ENCODE measurements around the gene RFTN1.

GRCh38 chr3:16429086-16429485 is 84.4 kb downstream of the RFTN1 start:
- TF ChIP-seq SP1 (IDR thresholded peaks at IDR 0.05): no peak
- no peak for TF ChIP-seq FOXA1 (IDR thresholded peaks at IDR 0.05)
- TF ChIP-seq CTBP1 (IDR thresholded peaks at IDR 0.05; ENCODE audit: borderline replicate concordance): no peak
- TF ChIP-seq FOXM1 (IDR thresholded peaks at IDR 0.05; ENCODE audit: borderline replicate concordance): no peak
- TF ChIP-seq BHLHE40 (IDR thresholded peaks at IDR 0.05; ENCODE audit: borderline replicate concordance): no peak
- TF ChIP-seq, protein P1, sequence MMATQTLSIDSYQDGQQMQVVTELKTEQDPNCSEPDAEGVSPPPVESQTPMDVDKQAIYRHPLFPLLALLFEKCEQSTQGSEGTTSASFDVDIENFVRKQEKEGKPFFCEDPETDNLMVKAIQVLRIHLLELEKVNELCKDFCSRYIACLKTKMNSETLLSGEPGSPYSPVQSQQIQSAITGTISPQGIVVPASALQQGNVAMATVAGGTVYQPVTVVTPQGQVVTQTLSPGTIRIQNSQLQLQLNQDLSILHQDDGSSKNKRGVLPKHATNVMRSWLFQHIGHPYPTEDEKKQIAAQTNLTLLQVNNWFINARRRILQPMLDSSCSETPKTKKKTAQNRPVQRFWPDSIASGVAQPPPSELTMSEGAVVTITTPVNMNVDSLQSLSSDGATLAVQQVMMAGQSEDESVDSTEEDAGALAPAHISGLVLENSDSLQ (IDR thresholded peaks at IDR 0.05): no peak
- TF ChIP-seq HDGF (IDR thresholded peaks at IDR 0.05; ENCODE audit: borderline replicate concordance): no peak
- no peak for TF ChIP-seq SUZ12 (IDR thresholded peaks at IDR 0.05)
- TF ChIP-seq TARDBP (IDR thresholded peaks at IDR 0.05): no peak
- TF ChIP-seq ARNT (IDR thresholded peaks at IDR 0.05): no peak
- no peak for TF ChIP-seq ELF4 (IDR thresholded peaks at IDR 0.05)
- no peak for TF ChIP-seq NFRKB (IDR thresholded peaks at IDR 0.05)
- TF ChIP-seq LEF1 (IDR thresholded peaks at IDR 0.05; ENCODE audit: borderline replicate concordance): no peak
- no peak for TF ChIP-seq L3MBTL2 (conservative IDR thresholded peaks at IDR 0.05)

Data from HEK293T (cell line).